Prostate gland (tissue), 2 donors: ENCODE results near the gene GGT7. TPM values are rescaled to one million over a fixed set of nuclear protein-coding genes. Genes with fewer than 3 reads are reported as not detected.

ENCODE experiments used
- DNase-seq: peaks from one replicate; pipeline ENCODE4 v3.0.0-alpha.2; 2019; ENCODE audit warnings: low spot score
- H3K27ac ChIP-seq, 2 donors: fragments of 200-600 bp; sonication (generic); 2 replicates each; pipeline ENCODE4 v1.5.1; 2017 to 2019
- H3K27me3 ChIP-seq: fragments of 200-600 bp; sonication (generic); replicated peaks from 2 replicates; pipeline ENCODE4 v1.5.1; 2019; ENCODE audit not compliant: insufficient read depth
- H3K36me3 ChIP-seq, 2 donors: fragments of 200-600 bp; sonication (generic); 1 replicate in 1 of 2; 2 replicates in 1 of 2; pipeline versions ENCODE4 v1.5.1 to v1.8.1; 2017 to 2019
- H3K4me1 ChIP-seq: fragments of 200-600 bp; sonication (generic); replicated peaks from 2 replicates; pipeline ENCODE4 v1.5.1; 2019
- H3K4me3 ChIP-seq, 2 donors: fragments of 200-600 bp; sonication (generic); 2 replicates each; pipeline ENCODE4 v1.5.1; 2017 to 2019
- H3K9me3 ChIP-seq: fragments of 200-600 bp; sonication (generic); 2 replicates; pipeline ENCODE4 v1.5.1; 2017
- CTCF ChIP-seq, 4 experiments: fragments of 200-600 bp in 2 of 4; fragments of 450-650 bp in 2 of 4; sonication (generic) in 2 of 4; IDR thresholded peaks; 1 replicate in 3 of 4; 2 replicates in 1 of 4; pipeline ENCODE4 v1.5.1; 2016 to 2019; ENCODE audit warnings: antibody characterized with exemption in 4 of 4, mild to moderate bottlenecking in 2 of 4, moderate library complexity in 2 of 4
- POLR2A ChIP-seq: fragments of 450-650 bp; IDR thresholded peaks from one replicate; pipeline ENCODE4 v1.6.1; 2016; ENCODE audit warnings: antibody characterized with exemption, mild to moderate bottlenecking
- POLR2AphosphoS5 ChIP-seq: sonication (generic); formaldehyde crosslinking; IDR thresholded peaks from one replicate; pipeline ENCODE4 v1.6.1; 2017; ENCODE audit warnings: antibody characterized with exemption
- WGBS: methylation state at CpG from one replicate; pipeline ENCODE4 v1.1.5; 2018; 5-methylcytosine and 5-hydroxymethylcytosine counted together
- intact Hi-C: fragments of 100-400 bp; cut with DNase I; formaldehyde crosslinking; loops from one replicate; pipeline ENCODE4 v1.14.2; 2022
- total RNA-seq, 2 donors: library from RNA; depleted of rRNA; stranded (reverse); fragments of >200 nt; gene quantifications; one replicate each; pipeline ENCODE4 v1.1.0, GENCODE V29; 2016

The GGT7 gene
- total RNA-seq, 2 donors from 2014 or later = 22.0 to 28.3 TPM

DNA sequence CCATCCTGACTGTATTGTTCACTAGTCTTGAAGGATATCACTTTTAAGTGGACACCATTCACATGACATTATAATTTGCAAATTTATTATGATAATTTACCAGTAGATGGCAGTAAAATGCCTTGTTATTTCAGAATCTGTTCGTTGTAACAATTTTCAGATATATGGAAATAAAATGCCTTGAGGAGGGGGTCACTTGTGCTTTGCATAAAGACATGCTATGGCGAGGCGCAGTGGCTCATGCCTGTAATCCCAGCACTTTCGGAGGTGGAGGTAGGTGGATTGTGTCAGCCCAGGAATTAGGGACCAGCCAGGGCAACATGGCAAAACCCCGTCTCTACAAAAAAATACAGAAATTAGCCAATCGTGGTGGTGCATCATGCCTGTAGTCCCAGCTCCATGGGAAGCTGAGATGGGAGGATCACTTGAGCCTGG lies 38.2 kb downstream of the GGT7 start:
- 15% methylated on average over 6 of the region's 6 CpGs for WGBS
- intact Hi-C loops = no loop called here
- no peak for DNase-seq
- H3K27me3 ChIP-seq = no peaks in the 10 kb centered on the region
- no peaks in the 10 kb centered on the region for H3K4me1 ChIP-seq
- no peak overlapping the region for H3K4me3 ChIP-seq
- H3K27ac ChIP-seq = no peak overlapping the region
- H3K36me3 ChIP-seq = no peaks in the 10 kb centered on the region
- no peaks in the 10 kb centered on the region for H3K9me3 ChIP-seq
- TF ChIP-seq POLR2A (no peak), CTCF (IDR thresholded peaks at IDR 0.05) (peak in 3 of 4 experiments; percentile 40 to 53 (median 44))

- H3K27ac ChIP-seq = no peak overlapping the region
- H3K4me3 ChIP-seq = no peak overlapping the region
- WGBS = 79% methylated on average over 5 of the region's 5 CpGs
- no peak for TF ChIP-seq POLR2AphosphoS5
- TF ChIP-seq CTCF (IDR thresholded peaks at IDR 0.05) = no peak
- no peak for TF ChIP-seq POLR2A
- intact Hi-C loops = no loop called here
- no peaks in the 10 kb centered on the region for H3K9me3 ChIP-seq
- no peaks in the 10 kb centered on the region for H3K36me3 ChIP-seq
- H3K4me1 ChIP-seq = no peaks in the 10 kb centered on the region
- no peaks in the 10 kb centered on the region for H3K27me3 ChIP-seq
- DNase-seq = no peak
Measured at GRCh38 chr20:34831936-34832335, 40.7 kb downstream of the GGT7 start.

DNA sequence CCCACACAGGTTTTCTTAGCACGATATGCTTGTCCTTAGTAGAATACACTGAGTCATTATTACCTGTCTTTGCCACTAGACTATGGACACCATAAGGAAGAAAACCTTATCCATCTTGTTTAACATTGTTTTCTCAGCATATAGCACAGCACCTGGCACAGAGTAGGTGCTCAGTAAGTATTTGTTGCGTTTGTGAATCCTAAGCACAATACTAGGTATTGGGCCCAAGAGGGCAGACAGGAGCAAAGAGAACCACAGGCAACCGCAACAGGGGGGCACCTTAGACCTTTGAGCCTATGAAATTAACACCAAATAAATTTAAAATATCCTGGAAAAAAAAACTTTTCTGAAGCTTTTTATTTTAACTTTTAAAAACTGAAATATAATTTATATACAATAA lies 43.5 kb downstream of the GGT7 start:
- no peaks in the 10 kb centered on the region for H3K27me3 ChIP-seq
- WGBS = 84% methylated on average over 3 of the region's 3 CpGs
- intact Hi-C loops = loop anchor here (5.0 kb wide), 1 partner anchor 128 kb away; the partner anchor contains the start of genes GSS and MYH7B
- H3K9me3 ChIP-seq = no peaks in the 10 kb centered on the region
- H3K36me3 ChIP-seq = no peaks in the 10 kb centered on the region
- no peak overlapping the region for H3K27ac ChIP-seq
- no peaks in the 10 kb centered on the region for H3K4me1 ChIP-seq
- no peak for TF ChIP-seq CTCF (IDR thresholded peaks at IDR 0.05)
- no peak for TF ChIP-seq POLR2A
- no peak for TF ChIP-seq POLR2AphosphoS5
- no peak overlapping the region for H3K4me3 ChIP-seq
- DNase-seq = no peak

DNA sequence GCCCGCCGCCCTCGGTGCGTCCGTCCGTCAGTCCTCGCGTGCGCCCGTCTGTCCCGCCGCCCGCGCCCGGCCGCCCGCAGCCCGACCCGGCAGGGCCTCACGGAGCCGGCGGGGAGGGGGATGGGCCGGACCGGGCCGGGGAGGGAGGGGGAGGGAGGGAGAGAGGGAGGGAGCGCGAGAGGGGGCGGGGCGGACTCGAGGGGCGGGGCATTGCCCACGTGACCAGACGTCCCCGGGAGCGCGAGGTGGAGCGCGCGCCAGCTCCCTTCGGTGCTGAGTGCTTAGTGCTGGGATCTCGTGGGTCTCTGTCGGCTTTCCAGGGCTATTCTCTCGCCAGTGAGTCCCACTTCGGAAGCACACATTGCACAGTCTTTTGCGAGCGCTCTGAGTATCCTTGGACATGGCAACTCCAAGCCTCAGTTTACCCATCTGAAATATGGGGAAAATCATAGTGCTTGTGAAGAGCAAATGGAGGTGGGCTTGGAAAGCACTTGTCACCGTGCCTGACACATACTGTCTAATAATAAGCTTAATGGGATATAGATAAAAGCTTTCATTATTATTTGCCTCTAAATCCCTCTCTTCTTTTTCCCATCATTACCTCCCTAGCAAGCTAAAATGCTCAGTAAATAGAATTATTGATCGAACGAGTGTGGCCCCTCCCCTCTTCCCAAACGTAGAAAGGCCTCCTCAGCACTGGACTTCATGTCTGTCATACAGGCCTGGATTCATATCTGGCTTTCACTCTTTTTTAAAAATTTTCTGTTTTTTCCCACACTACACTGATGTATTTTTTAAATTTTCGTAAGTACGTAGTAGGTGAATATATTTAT lies 46.9 kb downstream of the GGT7 start, which contains the start of gene NCOA6:
Gene NCOA6, minus strand, starts transcription at position 122 of the 833 bp plus-strand sequence. CDS start 43,296 bp downstream, outside the sequence.
- DNase-seq = peak; percentile 87
- 12% methylated on average over 24 of the region's 52 CpGs for WGBS
- H3K27ac ChIP-seq = peak within 1 kb of the TSS; percentile 81 to 96
- H3K36me3 ChIP-seq = no peaks in the 10 kb centered on the region
- H3K4me1 ChIP-seq = no peaks in the 10 kb centered on the region
- no peaks in the 10 kb centered on the region for H3K27me3 ChIP-seq
- peak; percentile 62 for TF ChIP-seq POLR2AphosphoS5
- no peak for TF ChIP-seq CTCF (IDR thresholded peaks at IDR 0.05)
- H3K4me3 ChIP-seq = peak within 1 kb of the TSS; percentile 60 to 93
- intact Hi-C loops = loop anchor here (5.0 kb wide), 1 partner anchor 132 kb away; the partner anchor contains the start of genes GSS and MYH7B
- H3K9me3 ChIP-seq = no peaks in the 10 kb centered on the region
